Mesothelial cell of epicardium (in vitro differentiated cells): ENCODE results near the gene TERB1. TPM values are rescaled to one million over a fixed set of nuclear protein-coding genes. Genes with fewer than 3 reads are reported as not detected.
A peak's percentile ranks its signal among the peaks of the same experiment; 100 is the strongest.

Experiments
- DNase-seq, 2 experiments: peaks; one replicate each; pipeline ENCODE4 v3.0.0; 2021; ENCODE audit warnings: low spot score in 2 of 2; ENCODE audit not compliant: unreplicated experiment in 2 of 2
- H3K27ac Mint-ChIP-seq: 2 replicates; pipeline ENCODE4 v1.8.0; 2021; ENCODE audit warnings: mixed read lengths
- H3K27me3 Mint-ChIP-seq: 2 replicates; pipeline ENCODE4 v1.8.0; 2021; ENCODE audit warnings: low read depth, mixed read lengths
- H3K36me3 Mint-ChIP-seq: 2 replicates; pipeline ENCODE4 v1.8.0; 2021; ENCODE audit warnings: mixed read lengths
- H3K4me1 Mint-ChIP-seq: 2 replicates; pipeline ENCODE4 v1.8.0; 2021; ENCODE audit warnings: mixed read lengths
- H3K4me3 Mint-ChIP-seq: 2 replicates; pipeline ENCODE4 v1.8.0; 2021; ENCODE audit warnings: mild to moderate bottlenecking, moderate library complexity, mixed read lengths
- H3K9me3 Mint-ChIP-seq: 2 replicates; pipeline ENCODE4 v1.8.0; 2021; ENCODE audit warnings: mixed read lengths
- CTCF ChIP-seq: fragments of 200-600 bp; sonication (generic); IDR thresholded peaks from one replicate; pipeline ENCODE4 v1.5.0; 2021; ENCODE audit warnings: antibody characterized with exemption; ENCODE audit not compliant: unreplicated experiment
- total RNA-seq: library from RNA; stranded (reverse); gene quantifications from 3 replicates; pipeline ENCODE4 v1.2.1, GENCODE V29; 2021

TERB1 gene
- total RNA-seq, 1 donor from 2014 or later = 0.49 TPM

- Mint-ChIP-seq H3K27ac (no peak overlapping the region), H3K36me3 (peaks cover 38% of the 10 kb centered on the region), H3K27me3 (no peaks in the 10 kb centered on the region), H3K4me1 (no peaks in the 10 kb centered on the region), H3K4me3 (no peak overlapping the region), H3K9me3 (no peaks in the 10 kb centered on the region)
- DNase-seq = no peak
- TF ChIP-seq CTCF = no peak
Observed at GRCh38 chr16:66735891-66736290, 65.5 kb downstream of the TERB1 start.

DNA sequence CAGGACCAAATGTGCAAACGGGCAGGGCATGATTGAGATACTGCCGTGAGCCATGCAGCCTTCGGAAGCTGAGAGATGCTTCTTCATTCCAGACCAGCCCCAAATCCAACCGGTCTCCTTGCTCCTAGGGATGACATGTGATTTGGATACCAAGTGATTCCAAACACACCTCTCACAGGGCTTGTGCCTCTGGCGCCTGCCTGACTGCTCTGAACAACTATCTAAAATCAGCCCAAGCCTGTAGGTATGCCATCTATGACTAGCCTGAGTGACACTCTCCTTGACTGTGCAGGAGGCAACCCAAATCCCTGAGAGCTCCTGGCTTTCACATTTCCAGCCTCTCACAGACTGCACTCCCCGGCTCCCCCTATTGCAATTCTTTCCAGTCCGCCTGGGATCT, 70.3 kb downstream of the TERB1 start:
- Mint-ChIP-seq H3K36me3 (peaks cover 47% of the 10 kb centered on the region), H3K27ac (no peak overlapping the region), H3K4me3 (no peak overlapping the region), H3K4me1 (no peaks in the 10 kb centered on the region), H3K27me3 (no peaks in the 10 kb centered on the region), H3K9me3 (no peaks in the 10 kb centered on the region)
- no peak for DNase-seq
- TF ChIP-seq CTCF = no peak

GRCh38 chr16:66728804-66729203, 72.6 kb downstream of the TERB1 start:
- H3K27ac Mint-ChIP-seq = no peak overlapping the region
- no peak overlapping the region for H3K4me3 Mint-ChIP-seq
- no peaks in the 10 kb centered on the region for H3K27me3 Mint-ChIP-seq
- peaks cover 52% of the 10 kb centered on the region for H3K36me3 Mint-ChIP-seq
- no peak for DNase-seq
- no peaks in the 10 kb centered on the region for H3K9me3 Mint-ChIP-seq
- no peak for TF ChIP-seq CTCF
- H3K4me1 Mint-ChIP-seq = no peaks in the 10 kb centered on the region

GRCh38 chr16:66728117-66728787, 73.1 kb downstream of the TERB1 start:
- TF ChIP-seq CTCF = peak; percentile 63
- no peak overlapping the region for H3K4me3 Mint-ChIP-seq
- no peak for DNase-seq
- H3K9me3 Mint-ChIP-seq = no peaks in the 10 kb centered on the region
- H3K36me3 Mint-ChIP-seq = peaks cover 53% of the 10 kb centered on the region
- H3K27me3 Mint-ChIP-seq = no peaks in the 10 kb centered on the region
- peak overlapping the region; percentile 62 for H3K27ac Mint-ChIP-seq
- H3K4me1 Mint-ChIP-seq = no peaks in the 10 kb centered on the region

GRCh38 chr16:66720766-66721165, 80.6 kb downstream of the TERB1 start:
- H3K27me3 Mint-ChIP-seq = no peaks in the 10 kb centered on the region
- DNase-seq = no peak
- TF ChIP-seq CTCF = no peak
- no peak overlapping the region for H3K27ac Mint-ChIP-seq
- H3K36me3 Mint-ChIP-seq = peaks cover 27% of the 10 kb centered on the region
- H3K4me1 Mint-ChIP-seq = peaks cover 17% of the 10 kb centered on the region
- no peaks in the 10 kb centered on the region for H3K9me3 Mint-ChIP-seq
- H3K4me3 Mint-ChIP-seq = no peak overlapping the region
